Suprapubic skin (tissue), 3 donors: ENCODE data around the gene PAIP2.

Source experiments
- EP300 ChIP-seq: sonication (generic); formaldehyde crosslinking; IDR thresholded peaks from one replicate; pipeline ENCODE4 v1.6.1; 2017; ENCODE audit warnings: antibody characterized with exemption
- POLR2A ChIP-seq, 2 donors: fragments of 450-650 bp; IDR thresholded peaks; one replicate each; pipeline ENCODE4 v1.6.1; 2017; ENCODE audit warnings: antibody characterized with exemption in 2 of 2, mild to moderate bottlenecking in 2 of 2, moderate library complexity in 2 of 2
- TF ChIP-seq, protein P1 (sequence below), 2 donors: fragments of 200-600 bp in 1 of 2; fragments of 450-650 bp in 1 of 2; sonication (generic) in 1 of 2; IDR thresholded peaks; one replicate each; pipeline ENCODE4 v1.5.1; 2016 to 2019; ENCODE audit warnings: antibody characterized with exemption in 2 of 2, mild to moderate bottlenecking in 1 of 2, moderate library complexity in 1 of 2

DNA sequence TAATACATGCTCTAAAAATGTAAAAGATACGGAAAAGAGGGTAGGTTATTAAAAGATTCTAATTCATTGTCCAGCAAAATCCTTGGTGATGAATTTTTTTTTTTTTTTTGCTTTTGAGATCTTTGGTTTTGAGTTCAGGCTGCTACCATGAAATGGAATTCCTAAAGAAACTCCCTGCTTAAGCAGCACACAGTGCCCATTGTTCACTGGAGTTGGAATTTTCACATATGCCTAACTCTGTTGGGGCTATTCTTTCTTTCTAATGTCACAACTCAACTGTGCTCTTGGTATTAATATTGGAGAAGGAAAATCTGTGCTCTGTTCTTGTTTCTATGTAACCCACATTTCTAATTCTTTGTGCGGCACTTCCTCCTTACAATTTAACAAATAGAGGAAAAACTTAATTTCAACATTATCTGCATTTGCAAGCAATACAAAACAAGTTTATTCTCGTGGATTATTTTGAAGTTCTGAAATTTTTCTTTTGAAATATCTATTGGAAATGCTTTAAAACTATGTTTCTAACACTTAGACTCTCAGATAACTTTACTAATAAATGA is 26.5 kb upstream of the PAIP2 start:
- no peak for TF ChIP-seq POLR2A (IDR thresholded peaks at IDR 0.05)
- TF ChIP-seq, protein P1, sequence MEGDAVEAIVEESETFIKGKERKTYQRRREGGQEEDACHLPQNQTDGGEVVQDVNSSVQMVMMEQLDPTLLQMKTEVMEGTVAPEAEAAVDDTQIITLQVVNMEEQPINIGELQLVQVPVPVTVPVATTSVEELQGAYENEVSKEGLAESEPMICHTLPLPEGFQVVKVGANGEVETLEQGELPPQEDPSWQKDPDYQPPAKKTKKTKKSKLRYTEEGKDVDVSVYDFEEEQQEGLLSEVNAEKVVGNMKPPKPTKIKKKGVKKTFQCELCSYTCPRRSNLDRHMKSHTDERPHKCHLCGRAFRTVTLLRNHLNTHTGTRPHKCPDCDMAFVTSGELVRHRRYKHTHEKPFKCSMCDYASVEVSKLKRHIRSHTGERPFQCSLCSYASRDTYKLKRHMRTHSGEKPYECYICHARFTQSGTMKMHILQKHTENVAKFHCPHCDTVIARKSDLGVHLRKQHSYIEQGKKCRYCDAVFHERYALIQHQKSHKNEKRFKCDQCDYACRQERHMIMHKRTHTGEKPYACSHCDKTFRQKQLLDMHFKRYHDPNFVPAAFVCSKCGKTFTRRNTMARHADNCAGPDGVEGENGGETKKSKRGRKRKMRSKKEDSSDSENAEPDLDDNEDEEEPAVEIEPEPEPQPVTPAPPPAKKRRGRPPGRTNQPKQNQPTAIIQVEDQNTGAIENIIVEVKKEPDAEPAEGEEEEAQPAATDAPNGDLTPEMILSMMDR (IDR thresholded peaks at IDR 0.05), result no peak
- no peak for TF ChIP-seq EP300
